ENCODE data around the gene SLC25A43. TPM values are rescaled to one million over a fixed set of nuclear protein-coding genes. Genes with fewer than 3 reads are reported as not detected.

The SLC25A43 gene
- total and polyA plus RNA-seq, 2 of the 8 experiments (the other 6 are each of a cell fraction or from before 2014, with no cell fraction given): 3.1 to 5.8 TPM

- FAIRE-seq: no peak
- no peak overlapping the region for H4K5ac ChIP-seq (ENCODE audit: insufficient read length, low read depth, low read length)
Observed at GRCh38 chrX:119442286-119442685, 43.1 kb downstream of the SLC25A43 start.

More at GRCh38 chrX:119442286-119442685, 43.1 kb downstream of the SLC25A43 start:
- Histone ChIP-seq H2AFZ (ENCODE audit: low read length) (no peak overlapping the region), H2BK12ac (ENCODE audit: low read depth, low read length) (no peak overlapping the region), H2BK20ac (ENCODE audit: low read length) (no peak overlapping the region), H3K4me2 (ENCODE audit: insufficient read depth in 1 of 2, low read depth in 2 of 2, low read length in 2 of 2) (no peak overlapping the region), H4K20me1 (replicated peaks in 1 of 2; ENCODE audit: control insufficient read depth in 1 of 2, insufficient read depth in 2 of 2, low read length in 2 of 2) (no peaks in the 10 kb centered on the region), H3K23me2 (ENCODE audit: low read depth, low read length) (no peaks in the 10 kb centered on the region), H3K36me3 (ENCODE audit: control insufficient read depth in 2 of 4, insufficient read depth in 4 of 4, low read length in 3 of 4) (no peaks in the 10 kb centered on the region), H3K23ac (ENCODE audit: insufficient read length) (no peak overlapping the region), H3K18ac (ENCODE audit: extremely low read depth, low read length) (no peak overlapping the region), H3K27ac (ENCODE audit: low read depth, low read length) (no peak overlapping the region), H2BK5ac (ENCODE audit: low read depth, low read length) (no peak overlapping the region), H3K9ac (replicated peaks in 1 of 4; ENCODE audit: extremely low read depth in 1 of 4, low read depth in 3 of 4, low read length in 3 of 4) (no peak overlapping the region), H3K9me3 (ENCODE audit: insufficient read depth in 2 of 2, low read depth in 1 of 2, low read length in 1 of 2) (no peaks in the 10 kb centered on the region), H3K4me3 (ENCODE audit: extremely low read depth in 1 of 4, insufficient read depth in 2 of 4, low read depth in 3 of 4, low read length in 4 of 4) (no peak overlapping the region), H3K27me3 (replicated peaks in 1 of 4; ENCODE audit: control insufficient read depth in 3 of 4, extremely low read depth in 1 of 4, insufficient read depth in 3 of 4, low read length in 3 of 4) (no peaks in the 10 kb centered on the region), H3K4me1 (replicated peaks in 1 of 4; ENCODE audit: control insufficient read depth in 3 of 4, insufficient read depth in 4 of 4, low read length in 3 of 4) (no peaks in the 10 kb centered on the region), H3K14ac (ENCODE audit: insufficient read length) (no peak overlapping the region), H3K4ac (replicated peaks; ENCODE audit: insufficient read length, low read depth, low read length) (no peak overlapping the region), H2BK120ac (replicated peaks; ENCODE audit: low read depth, low read length) (no peak overlapping the region), H2BK15ac (ENCODE audit: low read length) (no peak overlapping the region), H3K56ac (replicated peaks; ENCODE audit: insufficient read length, low read depth, low read length) (no peak overlapping the region), H2AK5ac (ENCODE audit: low read depth, low read length) (no peak overlapping the region), H4K91ac (replicated peaks; ENCODE audit: insufficient read length, low read length) (no peak overlapping the region), H3K79me1 (ENCODE audit: low read depth, low read length) (no peaks in the 10 kb centered on the region), H3K79me2 (ENCODE audit: control insufficient read depth in 1 of 2, insufficient read depth in 2 of 2, low read length in 2 of 2) (no peaks in the 10 kb centered on the region), H4K8ac (ENCODE audit: extremely low read depth, insufficient read depth, low read length) (no peak overlapping the region)
- ChIA-PET POLR2A (ENCODE audit: partially characterized antibody) (no interaction called here), CTCF (ENCODE audit: partially characterized antibody) (no interaction called here)
- WGBS, 2 experiments (ENCODE audit: extremely low coverage in 1 of 2, insufficient coverage in 1 of 2, insufficient read length in 1 of 2, insufficient replicate concordance in 2 of 2, low coverage in 1 of 2, low lambda C conversion rate in 2 of 2, missing lambda C conversion rate in 1 of 2): 88% methylated on average over 2 of the region's 2 CpGs; no CpG with 5 or more reads in 1 of the 2 experiments
- TF ChIP-seq BACH1 (IDR thresholded peaks at IDR 0.05; ENCODE audit: low read length): no peak
- no peak for TF ChIP-seq SIRT6 (IDR thresholded peaks at IDR 0.05; ENCODE audit: low read length)
- no peak for TF ChIP-seq FOSL1 (IDR thresholded peaks at IDR 0.05; ENCODE audit: insufficient read depth, low read depth, low read length)
- TF ChIP-seq EZH2 (IDR thresholded peaks at IDR 0.05; ENCODE audit: low read depth, low read length, severe bottlenecking): no peak
- TF ChIP-seq E2F6 (IDR thresholded peaks at IDR 0.05): no peak
- TF ChIP-seq CBX8 (IDR thresholded peaks at IDR 0.05; ENCODE audit: borderline replicate concordance, low read depth, low read length): no peak
- TF ChIP-seq POLR2AphosphoS5 (IDR thresholded peaks at IDR 0.05; ENCODE audit: low read depth, low read length): no peak
- TF ChIP-seq TCF12 (IDR thresholded peaks at IDR 0.05; ENCODE audit: low read depth, low read length): no peak
- no peak for DNase-seq (ENCODE audit: low read depth in 1 of 2, low spot score in 2 of 2)
